RCC 7860 (cell line): ENCODE results near the gene ACKR4.
"Not testable (repeated sequence)": the region's sequence is repeated elsewhere in the genome, so short reads cannot be mapped to it uniquely, and the experiment has no call there.

Experiments
- DNase-seq: peaks from one replicate; pipeline ENCODE4 v3.0.0-alpha.2; 2015; ENCODE audit warnings: low spot score
- FAIRE-seq: peaks from 2 replicates; lab custom pipeline; 2012; peaks lifted over from hg19 to GRCh38; lab: Jason Lieb, UNC

ACKR4 gene

GRCh38 chr3:132596816-132597433 lies at the start of gene ACKR4:
Gene ACKR4 (plus strand): TSS chr3:132597270. CDS start chr3:132600398, 3,128 bp downstream.
- no peak for FAIRE-seq
- no peak for DNase-seq

GRCh38 chr3:132549169-132549568 lies 47.9 kb upstream of the ACKR4 start:
- FAIRE-seq, result no peak

GRCh38 chr3:132549890-132550578 lies 47.0 kb upstream of the ACKR4 start:
- FAIRE-seq (no peak), DNase-seq (no peak)

More at GRCh38 chr3:132549169-132549568, 47.9 kb upstream of the ACKR4 start:
- no peak for DNase-seq

GRCh38 chr3:132550579-132551305 lies 46.3 kb upstream of the ACKR4 start:
- FAIRE-seq (no peak), DNase-seq (no peak)

GRCh38 chr3:132553826-132554225 lies 43.2 kb upstream of the ACKR4 start:
- FAIRE-seq (no peak), DNase-seq (no peak)

GRCh38 chr3:132554437-132554836 lies 42.6 kb upstream of the ACKR4 start:
- FAIRE-seq, result no peak
- DNase-seq, result no peak

- FAIRE-seq (no peak), DNase-seq (no peak)
Observed at GRCh38 chr3:132555306-132556035, 41.6 kb upstream of the ACKR4 start.

- DNase-seq, FAIRE-seq: not testable (repeated sequence)
Observed at GRCh38 chr3:132556036-132556386, 41.1 kb upstream of the ACKR4 start.

- FAIRE-seq (no peak), DNase-seq (no peak)
Observed at GRCh38 chr3:132556508-132557159, 40.4 kb upstream of the ACKR4 start.

GRCh38 chr3:132561003-132561402 lies 36.1 kb upstream of the ACKR4 start:
- no peak for FAIRE-seq
- DNase-seq, result no peak

GRCh38 chr3:132563420-132564069 lies 33.5 kb upstream of the ACKR4 start:
- FAIRE-seq, result no peak
- DNase-seq, result no peak

GRCh38 chr3:132564070-132564465 lies 33.0 kb upstream of the ACKR4 start:
- DNase-seq, result no peak

GRCh38 chr3:132568422-132568821 lies 28.6 kb upstream of the ACKR4 start:
- no peak for DNase-seq
- FAIRE-seq, result no peak

More at GRCh38 chr3:132564070-132564465, 33.0 kb upstream of the ACKR4 start:
- no peak for FAIRE-seq

GRCh38 chr3:132569153-132569552 lies 27.9 kb upstream of the ACKR4 start:
- no peak for FAIRE-seq
- no peak for DNase-seq

- no peak for FAIRE-seq
- no peak for DNase-seq
Observed at GRCh38 chr3:132569580-132569979, 27.5 kb upstream of the ACKR4 start.

- FAIRE-seq (no peak), DNase-seq (no peak)
Observed at GRCh38 chr3:132570016-132570415, 27.1 kb upstream of the ACKR4 start.

GRCh38 chr3:132573797-132574211 lies 23.3 kb upstream of the ACKR4 start:
- FAIRE-seq (no peak), DNase-seq (no peak)

GRCh38 chr3:132587401-132587800 lies 9.7 kb upstream of the ACKR4 start:
- no peak for DNase-seq
- FAIRE-seq, result no peak

- DNase-seq (no peak), FAIRE-seq (no peak)
Observed at GRCh38 chr3:132592216-132592615, 4.9 kb upstream of the ACKR4 start.

GRCh38 chr3:132593241-132593946 lies 3.7 kb upstream of the ACKR4 start:
- no peak for DNase-seq
- no peak for FAIRE-seq
